GM12864 (cell line): ENCODE data around the gene SRPK1.

ENCODE experiments used
- DNase-seq: peaks from one replicate; pipeline ENCODE4 v3.0.0-alpha.2; 2011; ENCODE audit warnings: low read depth
- H3K4me3 ChIP-seq: 2 replicates; pipeline ENCODE4 v1.5.1; 2011; ENCODE audit warnings: mild to moderate bottlenecking, low read depth, low read length, control low read depth
- CTCF ChIP-seq: IDR thresholded peaks from 2 replicates; pipeline ENCODE4 v1.5.1; 2011; ENCODE audit warnings: low read depth, mild to moderate bottlenecking, moderate library complexity, low read length, control low read depth, inconsistent platforms; ENCODE audit errors: missing control alignments

Gene SRPK1

GRCh38 chr6:35794536-35795452 lies 126.1 kb downstream of the SRPK1 start:
- no peak for DNase-seq
- no peak overlapping the region for H3K4me3 ChIP-seq
- TF ChIP-seq CTCF, result no peak

- no peak for DNase-seq
- no peak overlapping the region for H3K4me3 ChIP-seq
- no peak for TF ChIP-seq CTCF
Measured at GRCh38 chr6:35790683-35791082, 130.2 kb downstream of the SRPK1 start.

- no peak overlapping the region for H3K4me3 ChIP-seq
- DNase-seq, result no peak
- TF ChIP-seq CTCF, result no peak
Measured at GRCh38 chr6:35788423-35788982, 132.4 kb downstream of the SRPK1 start.

- H3K4me3 ChIP-seq, result no peak overlapping the region
- no peak for TF ChIP-seq CTCF
Measured at GRCh38 chr6:35787266-35788218, 133.4 kb downstream of the SRPK1 start.

GRCh38 chr6:35786810-35787209 lies 134.1 kb downstream of the SRPK1 start:
- TF ChIP-seq CTCF, result no peak
- no peak for DNase-seq
- H3K4me3 ChIP-seq, result no peak overlapping the region

More at GRCh38 chr6:35787266-35788218, 133.4 kb downstream of the SRPK1 start:
- DNase-seq, result no peak

- no peak for DNase-seq
- no peak for TF ChIP-seq CTCF
- H3K4me3 ChIP-seq, result no peak overlapping the region
Measured at GRCh38 chr6:35786272-35786671, 134.6 kb downstream of the SRPK1 start.
